Loucy (cell line): ENCODE results near the gene GPR75.
"Not testable (repeated sequence)": the region's sequence is repeated elsewhere in the genome, so short reads cannot be mapped to it uniquely, and the experiment has no call there.

Source experiments
- EZH2phosphoT487 ChIP-seq: fragments of 200-600 bp; IDR thresholded peaks from 2 replicates; pipeline ENCODE4 v1.6.1; 2018; ENCODE audit warnings: antibody characterized with exemption, mild to moderate bottlenecking, moderate library complexity, borderline replicate concordance
- TF ChIP-seq, protein P1 (sequence below): fragments of 200-600 bp; sonication (generic); conservative IDR thresholded peaks from 2 replicates; pipeline ENCODE4 v1.5.1; 2014; ENCODE audit warnings: mild to moderate bottlenecking, antibody characterized with exemption, low read length

DNA sequence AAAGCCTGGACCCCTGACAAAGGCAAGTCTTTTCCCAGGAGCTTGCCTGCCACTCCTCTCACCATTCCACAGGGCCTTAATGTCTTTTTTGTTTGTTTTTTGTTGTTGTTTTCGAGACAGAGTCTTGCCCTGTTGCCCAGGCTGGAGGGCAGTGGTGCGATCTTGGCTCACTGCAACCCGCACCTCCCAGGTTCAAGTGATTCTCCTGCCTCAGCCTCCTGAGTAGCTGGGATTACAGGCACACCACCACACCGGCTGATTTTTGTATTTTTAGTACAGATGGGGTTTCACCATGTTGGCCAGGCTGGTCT, 29.8 kb downstream of the GPR75 start:
- TF ChIP-seq, protein P1, sequence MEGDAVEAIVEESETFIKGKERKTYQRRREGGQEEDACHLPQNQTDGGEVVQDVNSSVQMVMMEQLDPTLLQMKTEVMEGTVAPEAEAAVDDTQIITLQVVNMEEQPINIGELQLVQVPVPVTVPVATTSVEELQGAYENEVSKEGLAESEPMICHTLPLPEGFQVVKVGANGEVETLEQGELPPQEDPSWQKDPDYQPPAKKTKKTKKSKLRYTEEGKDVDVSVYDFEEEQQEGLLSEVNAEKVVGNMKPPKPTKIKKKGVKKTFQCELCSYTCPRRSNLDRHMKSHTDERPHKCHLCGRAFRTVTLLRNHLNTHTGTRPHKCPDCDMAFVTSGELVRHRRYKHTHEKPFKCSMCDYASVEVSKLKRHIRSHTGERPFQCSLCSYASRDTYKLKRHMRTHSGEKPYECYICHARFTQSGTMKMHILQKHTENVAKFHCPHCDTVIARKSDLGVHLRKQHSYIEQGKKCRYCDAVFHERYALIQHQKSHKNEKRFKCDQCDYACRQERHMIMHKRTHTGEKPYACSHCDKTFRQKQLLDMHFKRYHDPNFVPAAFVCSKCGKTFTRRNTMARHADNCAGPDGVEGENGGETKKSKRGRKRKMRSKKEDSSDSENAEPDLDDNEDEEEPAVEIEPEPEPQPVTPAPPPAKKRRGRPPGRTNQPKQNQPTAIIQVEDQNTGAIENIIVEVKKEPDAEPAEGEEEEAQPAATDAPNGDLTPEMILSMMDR: not testable (repeated sequence)
- not testable (repeated sequence) for TF ChIP-seq EZH2phosphoT487
